Activated CD4-positive, alpha-beta T cell treated with anti-CD3 and anti-CD28 coated beads, Interleukin-2, Interleukin-6, amounts not matched to agents 100 ng/mL and 50 ng/mL, durations not matched to agents 16 hours and 8 hours (primary cell): ENCODE results near the gene FKBP5.
A peak's percentile ranks its signal among the peaks of the same experiment; 100 is the strongest.
"Not testable (repeated sequence)": the region's sequence is repeated elsewhere in the genome, so short reads cannot be mapped to it uniquely, and the experiment has no call there.

Source experiments
- DNase-seq: peaks from one replicate; pipeline ENCODE4 v3.0.0-alpha.2; 2020

FKBP5 gene

DNA sequence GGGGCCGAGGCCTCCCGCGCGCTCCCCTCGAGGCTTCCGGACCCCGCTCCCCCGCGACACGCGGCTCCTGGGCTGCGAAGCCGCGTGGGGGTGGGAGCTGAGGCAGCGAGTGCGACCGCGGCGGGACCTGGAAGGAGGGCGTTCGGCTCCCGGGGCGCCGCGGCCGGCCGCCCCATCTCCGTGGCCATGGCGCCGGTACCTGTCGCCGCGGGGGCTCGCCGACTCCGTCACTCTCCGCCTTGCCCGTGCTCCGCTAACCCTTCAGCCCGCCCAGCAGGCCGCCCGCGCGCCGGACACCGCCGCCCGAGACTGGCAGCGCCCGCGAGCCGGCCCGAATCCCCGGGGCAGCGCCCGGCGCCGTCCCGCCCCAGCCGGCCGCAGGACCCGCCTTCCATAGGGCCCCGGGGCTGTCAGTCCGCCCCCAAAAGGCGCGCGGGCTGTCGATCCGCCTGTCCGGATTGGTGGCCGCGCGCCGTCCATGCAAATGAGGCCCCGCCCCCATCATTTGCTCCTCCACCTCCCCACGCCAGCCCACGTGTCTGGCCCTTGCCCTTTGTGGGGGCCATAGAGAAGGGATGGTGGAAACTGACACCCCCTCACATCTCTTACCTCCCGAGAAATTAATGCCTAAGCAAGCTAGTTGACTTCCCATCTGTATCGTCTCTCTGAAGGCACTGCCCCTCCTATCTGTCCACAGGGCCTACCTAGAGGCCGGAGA, at the start of gene FKBP5:
Gene FKBP5 (minus strand): TSS at position 311 of the 718 bp plus-strand sequence. CDS start 46,091 bp downstream, outside the sequence.
- peak; percentile 95 for DNase-seq

- peak; percentile 77 for DNase-seq
Observed at GRCh38 chr6:35737413-35738211, 48.9 kb upstream of the FKBP5 start.

- DNase-seq: no peak
Observed at GRCh38 chr6:35736982-35737412, 48.3 kb upstream of the FKBP5 start, which contains the start of gene ARMC12. Gene ARMC12, plus strand, starts transcription at chr6:35737032. Its CDS starts 77 bp downstream, at chr6:35737109.

DNA sequence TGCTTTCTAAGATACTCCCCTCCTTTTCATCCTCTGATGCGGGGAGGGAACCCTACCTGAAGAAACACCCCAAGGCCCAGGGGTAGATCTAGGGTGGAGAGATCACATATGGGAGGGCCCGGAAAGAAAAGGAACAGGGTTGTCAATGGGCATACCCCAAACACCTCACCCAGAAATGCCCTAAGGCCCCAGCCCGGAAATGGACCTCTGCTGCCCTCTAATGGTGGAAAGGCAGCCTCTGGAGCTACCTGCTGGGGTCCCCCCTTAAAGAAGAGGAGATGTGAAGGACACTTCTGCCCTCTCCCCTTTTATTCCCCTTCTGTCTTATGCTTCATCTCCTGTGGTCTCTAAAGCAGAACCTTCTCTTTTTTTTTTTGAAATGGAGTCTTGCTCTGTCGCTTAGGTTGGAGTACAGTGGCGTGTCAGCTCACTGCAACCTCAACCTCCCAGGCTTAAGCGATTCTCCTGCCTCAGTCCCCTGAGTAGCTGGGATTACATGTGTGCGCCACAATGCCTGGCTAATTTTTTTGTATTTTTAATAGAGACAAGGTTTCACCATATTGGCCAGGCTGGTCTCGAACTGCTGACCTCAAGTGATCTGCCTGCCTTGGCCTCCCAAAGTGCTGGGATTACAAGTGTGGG, 47.7 kb upstream of the FKBP5 start:
- peak; percentile 89 for DNase-seq

GRCh38 chr6:35735452-35735851, 46.7 kb upstream of the FKBP5 start:
- no peak for DNase-seq

GRCh38 chr6:35734319-35734718, 45.6 kb upstream of the FKBP5 start:
- DNase-seq: not testable (repeated sequence)

- DNase-seq: no peak
Observed at GRCh38 chr6:35733633-35734032, 44.9 kb upstream of the FKBP5 start.

GRCh38 chr6:35731736-35732532, 43.2 kb upstream of the FKBP5 start:
- DNase-seq: peak; percentile 95

GRCh38 chr6:35731414-35731735, 42.7 kb upstream of the FKBP5 start:
- DNase-seq: peak; percentile 96

DNA sequence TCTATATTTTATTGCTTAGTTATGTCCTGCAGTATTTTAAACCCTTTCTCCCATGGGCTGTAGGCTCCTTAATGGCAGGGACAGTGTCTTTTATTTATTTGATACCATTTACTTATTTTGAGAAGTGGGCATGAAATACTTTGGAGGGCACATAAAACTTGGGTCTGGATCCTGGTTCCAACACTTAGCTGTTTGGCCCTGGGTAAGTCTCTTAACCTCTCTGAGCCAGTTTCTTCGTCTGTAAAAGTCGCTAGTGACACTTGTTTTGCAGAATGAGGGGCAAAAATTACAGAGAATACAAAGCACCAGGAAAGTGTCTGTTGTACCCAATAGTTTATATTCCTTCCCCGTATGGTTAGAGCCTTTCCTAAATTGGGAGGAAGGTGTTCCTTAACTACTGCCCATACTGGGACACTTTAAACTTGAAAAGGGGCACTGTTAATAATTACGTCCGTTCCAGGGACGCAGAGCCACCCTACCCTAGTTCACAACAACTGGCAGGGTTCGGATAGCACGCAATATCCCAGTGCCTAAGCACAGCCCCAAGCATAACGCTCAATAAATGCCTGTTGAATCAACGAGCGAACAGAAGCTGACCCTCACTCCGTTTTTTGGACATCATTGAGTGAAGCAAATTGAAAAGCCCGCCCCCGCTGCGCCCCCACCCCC, 42.2 kb upstream of the FKBP5 start:
- DNase-seq: no peak

DNA sequence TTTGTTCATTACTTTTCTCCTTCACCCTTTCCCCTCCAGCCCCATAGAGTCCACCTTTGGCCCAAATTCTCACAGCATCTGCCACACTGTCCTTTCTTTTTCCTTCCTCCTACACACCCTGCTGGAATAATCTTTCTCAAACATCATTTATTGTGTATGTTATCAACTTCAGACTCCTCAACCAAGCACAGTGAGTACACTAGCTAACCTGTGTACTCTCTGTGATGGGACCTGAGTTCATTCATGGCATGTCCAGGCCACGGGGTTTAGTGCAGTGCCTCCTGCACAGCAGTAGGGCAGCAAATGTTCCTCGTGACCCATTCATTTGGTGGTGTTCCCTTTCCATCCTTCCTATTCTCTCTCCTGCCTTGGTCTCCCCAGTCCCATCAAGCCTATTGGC, 41.0 kb upstream of the FKBP5 start:
- peak; percentile 11 for DNase-seq

GRCh38 chr6:35728683-35729678, 40.3 kb upstream of the FKBP5 start:
- DNase-seq: peak; percentile 47

- peak; percentile 92 for DNase-seq
Observed at GRCh38 chr6:35727935-35728682, 39.4 kb upstream of the FKBP5 start.

DNA sequence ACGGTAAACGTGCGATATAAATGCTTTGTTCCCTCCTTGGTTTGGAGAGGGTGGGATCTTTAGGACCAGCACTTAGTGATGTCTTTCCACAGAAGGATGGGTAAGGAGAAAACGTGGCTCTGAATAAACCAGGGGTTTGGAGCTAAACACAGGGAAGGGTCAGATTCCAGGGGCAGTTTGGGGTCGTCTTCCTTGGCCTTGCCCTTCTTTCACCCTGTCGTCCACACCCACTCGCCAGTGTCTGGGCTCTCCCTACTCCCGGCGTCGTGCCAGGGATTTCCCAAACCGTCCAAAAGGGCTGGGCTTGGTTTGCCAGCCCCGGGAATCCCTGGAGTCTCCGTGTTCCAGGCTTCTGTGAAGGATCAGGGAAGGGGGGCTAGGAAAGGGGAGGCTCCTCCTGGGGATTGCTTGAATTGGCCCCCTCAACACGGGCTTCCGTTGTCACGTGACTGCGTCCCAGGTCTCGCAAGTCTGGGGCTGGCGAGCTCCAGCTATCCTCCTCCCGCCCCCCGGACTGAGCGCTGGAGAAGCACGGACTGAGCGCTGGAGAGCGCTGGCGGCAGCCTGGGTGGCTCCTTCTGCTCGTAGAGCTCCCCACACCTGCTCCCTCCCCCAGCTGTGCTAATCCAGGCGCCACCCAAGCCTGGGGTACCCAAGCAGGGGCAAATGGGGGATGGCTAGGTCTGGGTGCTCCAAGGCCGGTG, 38.7 kb upstream of the FKBP5 start:
- DNase-seq: peak; percentile 59

- DNase-seq: no peak
Observed at GRCh38 chr6:35725721-35726438, 37.2 kb upstream of the FKBP5 start.

GRCh38 chr6:35725081-35725708, 36.5 kb upstream of the FKBP5 start:
- no peak for DNase-seq

DNA sequence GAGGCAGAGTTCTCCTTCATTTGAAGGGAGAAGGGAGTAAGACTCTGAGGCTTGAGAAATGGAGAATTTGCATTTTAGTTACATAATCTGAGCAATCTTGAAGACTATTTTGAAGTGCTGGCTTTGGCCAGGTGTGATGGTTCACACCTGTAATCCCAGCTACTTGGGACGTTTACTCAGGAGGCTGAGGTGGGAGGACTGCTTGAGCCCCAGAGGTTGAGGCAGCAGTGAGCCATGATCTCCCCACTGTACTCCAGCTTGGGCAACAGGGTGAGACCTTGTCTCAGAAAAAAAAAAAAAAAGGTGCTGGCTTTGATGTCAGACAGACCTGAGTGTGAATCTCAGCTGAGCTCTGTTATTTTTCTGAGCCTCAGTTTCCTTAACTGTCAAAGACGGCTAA, 35.8 kb upstream of the FKBP5 start:
- DNase-seq: no peak

DNA sequence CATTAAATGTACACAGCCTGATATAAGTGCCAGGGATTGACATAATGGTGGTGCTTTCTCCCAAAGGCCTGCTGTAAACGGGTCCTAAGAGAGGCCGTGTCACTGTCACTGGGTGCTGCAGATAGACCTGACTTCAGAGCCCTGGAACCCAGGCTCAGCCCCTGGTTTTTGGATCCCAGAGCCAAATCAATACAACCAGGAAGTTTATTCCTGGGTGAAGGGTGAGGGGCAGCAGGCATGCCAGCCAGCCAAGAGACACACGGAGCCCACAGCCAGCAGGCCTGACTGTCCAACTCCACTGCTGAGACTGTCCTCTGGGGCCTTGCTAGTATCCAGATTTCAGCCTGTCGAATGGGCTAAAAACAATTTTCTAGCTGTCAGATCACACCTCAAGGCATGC, 35.3 kb upstream of the FKBP5 start:
- no peak for DNase-seq
